K562 (cell line): ENCODE data around the gene PRDM12. TPM values are rescaled to one million over a fixed set of nuclear protein-coding genes. Genes with fewer than 3 reads are reported as not detected.

Experiments
- ATAC-seq: fragments of 200-7000 bp; cut with Tn5 transposase; 3 replicates; pipeline ENCODE4 v1.9.1; 2020; ENCODE audit warnings: moderate library complexity
- BruUV-seq: library from RNA; stranded (reverse); fragments of 400-500 nt; replicated peaks from 2 replicates; lab custom pipeline; 2021; lab: Mats Ljungman, UMichigan
- CTCF ChIA-PET: fragments of 300-600 bp; formaldehyde crosslinking; extraction: SDS; loops from one replicate; lab custom pipeline; 2021; ENCODE audit warnings: low intra/inter-chr PET ratio; lab: Yijun Ruan, JAX
- POLR2A ChIA-PET: fragments of 300-600, 350-650 bp; sonication (Branson Sonifier 250); formaldehyde crosslinking; extraction: SDS; loops from one replicate; lab custom pipeline; 2021; ENCODE audit warnings: antibody characterized with exemption, inconsistent platforms; lab: Yijun Ruan, JAX
- DNase-seq, 4 experiments: peaks; one replicate each; pipeline versions ENCODE4 v3.0.0 to v3.0.0-alpha.2; 2011 to 2018; ENCODE audit warnings: low spot score in 3 of 4, mixed read lengths in 3 of 4; ENCODE audit errors: extremely low read depth in 1 of 4
- FAIRE-seq: peaks from 2 replicates; lab custom pipeline; 2011; peaks lifted over from hg19 to GRCh38; lab: Jason Lieb, UNC
- H2AFZ ChIP-seq: 2 replicates; pipeline ENCODE4 v1.6.0; 2011; ENCODE audit warnings: low read depth, low read length, control low read depth, inconsistent platforms
- H3K27ac ChIP-seq: fragments of 200-600 bp; 3 replicates; pipeline ENCODE4 v1.8.0; 2011; ENCODE audit warnings: low read depth, mild to moderate bottlenecking, control low read depth, inconsistent platforms, low read length, moderate library complexity, mixed read lengths; ENCODE audit errors: extremely low read depth
- H3K27me3 ChIP-seq, 2 experiments: fragments of 300-600 bp in 1 of 2; 2 replicates in 1 of 2; 3 replicates in 1 of 2; pipeline versions ENCODE4 v1.6.0 to v1.8.0; 2011; ENCODE audit warnings: inconsistent platforms in 2 of 2, low read length in 2 of 2, mild to moderate bottlenecking in 1 of 2, mixed read lengths in 1 of 2, moderate library complexity in 1 of 2; ENCODE audit not compliant: control insufficient read depth in 2 of 2, insufficient read depth in 2 of 2
- H3K36me3 ChIP-seq: fragments of 300-600 bp; 3 replicates; pipeline ENCODE4 v1.8.0; 2011; ENCODE audit warnings: mild to moderate bottlenecking, low read length, inconsistent platforms; ENCODE audit not compliant: control insufficient read depth, insufficient read depth
- H3K4me1 ChIP-seq, 2 experiments: fragments of 200-600 bp in 1 of 2; replicated peaks in 1 of 2; 2 replicates in 1 of 2; 3 replicates in 1 of 2; pipeline versions ENCODE4 v1.5.1 to v1.8.0; 2011; ENCODE audit warnings: inconsistent platforms in 2 of 2, low read length in 2 of 2, mild to moderate bottlenecking in 1 of 2, mixed read lengths in 1 of 2, moderate library complexity in 1 of 2; ENCODE audit not compliant: control insufficient read depth in 2 of 2, insufficient read depth in 2 of 2
- H3K4me2 ChIP-seq: 2 replicates; pipeline ENCODE4 v1.6.1; 2011; ENCODE audit warnings: low read length, control low read depth, inconsistent platforms, mixed read lengths; ENCODE audit not compliant: insufficient read depth
- H3K4me3 ChIP-seq: fragments of 200-600 bp; sonication (generic), shearing (Covaris generic); 2 replicates; pipeline ENCODE4 v1.5.1; 2016; ENCODE audit warnings: control low read depth, inconsistent platforms
- H3K79me2 ChIP-seq: fragments of 200-600 bp; 3 replicates; pipeline ENCODE4 v1.8.0; 2011; ENCODE audit warnings: low read length, inconsistent platforms; ENCODE audit not compliant: control insufficient read depth, insufficient read depth
- H3K9ac ChIP-seq, 2 experiments: 2 replicates each; pipeline versions ENCODE4 v1.6.0 to v1.6.1; 2011; ENCODE audit warnings: low read depth in 2 of 2, low read length in 2 of 2, control low read depth in 1 of 2, inconsistent platforms in 1 of 2, mild to moderate bottlenecking in 1 of 2, mixed read lengths in 1 of 2; ENCODE audit not compliant: insufficient read depth in 1 of 2
- H3K9me1 ChIP-seq: one replicate; pipeline ENCODE4 v1.6.0; 2011; ENCODE audit warnings: inconsistent platforms, mild to moderate bottlenecking, low read length, moderate library complexity; ENCODE audit not compliant: control insufficient read depth, insufficient read depth
- H3K9me3 ChIP-seq: replicated peaks from 2 replicates; pipeline ENCODE4 v1.5.1; 2011; ENCODE audit warnings: low read depth, low read length, inconsistent platforms; ENCODE audit not compliant: control insufficient read depth, insufficient read depth
- H4K20me1 ChIP-seq: replicated peaks from 2 replicates; pipeline ENCODE4 v1.6.1; 2011; ENCODE audit warnings: low read length, inconsistent platforms, mixed read lengths; ENCODE audit not compliant: control insufficient read depth, insufficient read depth
- BCL6 ChIP-seq: fragments of 250-450 bp; sonication (Bioruptor Pico); IDR thresholded peaks from 2 replicates; pipeline ENCODE4 v1.4.0; 2020
- BRD9 ChIP-seq: fragments of 450-650 bp; IDR thresholded peaks from 2 replicates; pipeline ENCODE4 v1.6.1; 2018; ENCODE audit warnings: low read depth; ENCODE audit not compliant: partially characterized antibody
- CHAMP1 ChIP-seq: fragments of 450-650 bp; IDR thresholded peaks from 2 replicates; pipeline ENCODE4 v1.6.1; 2016; ENCODE audit warnings: mild to moderate bottlenecking
- FIP1L1 ChIP-seq: fragments of 200-400 bp; formaldehyde crosslinking; IDR thresholded peaks from 2 replicates; pipeline ENCODE4 v1.6.1; 2018; ENCODE audit warnings: mild to moderate bottlenecking, low read depth, low read length; ENCODE audit not compliant: poor library complexity, severe bottlenecking
- IRF2 ChIP-seq: sonication (generic); formaldehyde crosslinking; IDR thresholded peaks from 2 replicates; pipeline ENCODE4 v1.8.1; 2022; ENCODE audit warnings: mild to moderate bottlenecking, missing genetic modification reagents
- MEIS2 ChIP-seq: fragments of 450-650 bp; IDR thresholded peaks from 2 replicates; pipeline ENCODE4 v1.6.1; 2014; ENCODE audit warnings: mild to moderate bottlenecking; ENCODE audit not compliant: partially characterized antibody
- NELFE ChIP-seq: IDR thresholded peaks from 2 replicates; pipeline ENCODE4 v1.6.1; 2011; ENCODE audit warnings: mild to moderate bottlenecking; ENCODE audit not compliant: insufficient read depth, insufficient read length
- PHF21A ChIP-seq: fragments of 450-650 bp; IDR thresholded peaks from 2 replicates; pipeline ENCODE4 v1.6.1; 2017; ENCODE audit warnings: low read depth, borderline replicate concordance
- SMARCA5 ChIP-seq: fragments of 450-650 bp; IDR thresholded peaks from 2 replicates; pipeline ENCODE4 v1.6.1; 2016
- SMARCB1 ChIP-seq: IDR thresholded peaks from 2 replicates; pipeline ENCODE4 v1.6.1; 2011; ENCODE audit warnings: improper control_type of control experiment, low read depth; ENCODE audit not compliant: insufficient read length
- SREBF1 ChIP-seq: fragments of 150-350 bp; IDR thresholded peaks from 2 replicates; pipeline ENCODE4 v1.6.1; 2014; ENCODE audit warnings: antibody characterized with exemption, low read depth, low read length, borderline replicate concordance
- STAT5B ChIP-seq: fragments of 250-450 bp; sonication (Bioruptor Pico); IDR thresholded peaks from 2 replicates; pipeline ENCODE4 v1.8.0; 2021; ENCODE audit warnings: mild to moderate bottlenecking, inconsistent platforms
- TAF9B ChIP-seq: fragments of 450-650 bp; IDR thresholded peaks from 2 replicates; pipeline ENCODE4 v1.6.1; 2018; ENCODE audit warnings: mild to moderate bottlenecking; ENCODE audit not compliant: partially characterized antibody
- ZMIZ1 ChIP-seq, 2 experiments: fragments of 150-350 bp in 1 of 2; IDR thresholded peaks; 2 replicates each; pipeline ENCODE4 v1.6.1; 2012 to 2016; ENCODE audit warnings: low read depth in 2 of 2, low read length in 2 of 2, mild to moderate bottlenecking in 1 of 2, moderate library complexity in 1 of 2
- ZNF551 ChIP-seq: fragments of 250-450 bp; sonication (Bioruptor Pico); IDR thresholded peaks from 2 replicates; pipeline ENCODE4 v1.5.0; 2021; ENCODE audit warnings: mild to moderate bottlenecking, moderate library complexity
- ZNF561 ChIP-seq: fragments of 450-650 bp; formaldehyde crosslinking; conservative IDR thresholded peaks from 2 replicates; pipeline ENCODE4 v1.4.0; 2020; ENCODE audit warnings: mild to moderate bottlenecking, moderate library complexity
- ZSCAN29 ChIP-seq: fragments of 450-650 bp; IDR thresholded peaks from 2 replicates; pipeline ENCODE4 v1.6.1; 2017
- WGBS: fragments of 100-300 bp; shearing (Covaris generic); methylation state at CpG from one replicate; pipeline ENCODE4 v1.1.6; 2016; ENCODE audit warnings: low coverage, mixed read lengths; ENCODE audit not compliant: insufficient coverage; ENCODE audit errors: missing lambda C conversion rate; 5-methylcytosine and 5-hydroxymethylcytosine counted together
- in situ Hi-C: fragments of 300-500 bp; cut with MboI; formaldehyde crosslinking; loops from 4 replicates; pipeline ENCODE4 v1.15.0; 2018; ENCODE audit warnings: inconsistent platforms, mixed read lengths
- intact Hi-C: fragments of 100-400 bp; cut with micrococcal nuclease; formaldehyde crosslinking; loops from 2 replicates; pipeline ENCODE4 v1.14.2; 2022
- polyA plus RNA-seq, 8 experiments: library from polyadenylated mRNA; depleted of rRNA in 4 of 8; stranded (reverse) in 5 of 8; unstranded in 3 of 8; fragments of >200 nt; fragmentation: Nextera tagmentation in 2 of 8; fragmentation: Illumina TruSeq in 1 of 8; extraction: Ambion mirVana in 2 of 8; extraction: Trizol in 1 of 8; gene quantifications; 2 replicates each; pipeline versions ENCODE4 v1.2.1 to v1.2.3, GENCODE V29; 2011 to 2014; ENCODE audit warnings: inconsistent platforms in 1 of 8, missing spikeins in 1 of 8
- total RNA-seq, 7 experiments: library from RNA; depleted of rRNA in 6 of 7; stranded (reverse); fragments of >200 nt in 6 of 7; fragmentation: Illumina TruSeq in 2 of 7; extraction: Trizol in 2 of 7; gene quantifications; 2 replicates each; pipeline versions ENCODE4 v1.2.1 to v1.2.3, GENCODE V29; 2011 to 2021; ENCODE audit warnings: low replicate concordance in 1 of 7

The PRDM12 gene
- total and polyA plus RNA-seq, 9 of the 15 experiments (the other 6 are each of a cell fraction or from before 2014, with no cell fraction given): 0.04 to 0.22 (median 0.07) TPM; not detected in 3

DNA sequence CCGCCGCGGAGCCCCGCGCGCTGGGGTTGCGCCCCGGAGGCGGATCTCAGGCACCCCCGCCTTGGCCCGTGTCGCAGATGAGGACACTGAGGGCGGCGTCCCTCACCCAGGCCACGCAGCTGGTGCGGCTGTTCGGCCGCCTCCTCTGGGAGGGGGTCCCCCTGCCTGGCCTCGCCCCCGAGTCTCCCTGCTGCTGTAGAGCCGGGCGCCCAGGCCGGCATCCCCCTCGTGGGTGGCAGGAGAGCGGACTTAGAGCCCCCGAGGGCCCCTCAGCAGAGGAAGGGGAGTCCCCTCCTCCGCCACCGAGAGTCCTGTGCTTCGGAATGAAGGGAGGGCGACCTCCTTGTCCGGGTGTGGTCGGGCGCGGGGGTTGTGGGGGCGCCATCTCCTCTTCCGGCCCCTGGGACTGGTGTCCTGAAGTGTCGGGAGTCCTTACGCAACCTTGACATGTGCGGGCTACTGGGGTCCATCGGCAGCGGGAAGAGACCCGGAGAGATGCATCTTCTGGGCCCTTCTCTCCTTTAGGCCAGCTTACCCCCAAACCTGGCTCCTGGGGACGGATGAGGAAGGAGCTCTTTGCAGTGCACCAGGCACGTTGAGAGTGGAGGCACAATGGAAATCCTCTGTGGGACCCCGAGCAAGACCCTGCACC lies 17.5 kb downstream of the PRDM12 start:
- Histone ChIP-seq H3K27me3 (peaks cover 2 to 15% of the 10 kb centered on the region in 2 experiments; a peak in 3 of 5 replicates), H3K9ac (peak overlapping the region; percentile 24 to 93; a peak in 3 of 4 replicates), H3K4me2 (peak overlapping the region; percentile 79), H3K4me1 (peaks cover 8 to 19% of the 10 kb centered on the region in 2 experiments; a peak in 4 of 5 replicates), H3K9me1 (no peaks in the 10 kb centered on the region), H3K79me2 (no peaks in the 10 kb centered on the region), H3K4me3 (peak overlapping the region; percentile 66), H3K36me3 (no peaks in the 10 kb centered on the region), H4K20me1 (no peaks in the 10 kb centered on the region), H3K27ac (0 out of 3 replicates have a peak overlapping the region, but pooled peaks have one; percentile 50), H3K9me3 (no peaks in the 10 kb centered on the region), H2AFZ (peak overlapping the region; percentile 88)
- BruUV-seq: no TSS peak
- ChIA-PET CTCF (interaction anchor here (1.9 to 4.9 kb wide), 2 partner anchors 201 to 219 kb away, joined by 6 to 105 read pairs; no protein-coding TSS in a partner anchor), POLR2A (interaction anchor here (0.6 to 2.2 kb wide), 8 partner anchors 12 to 228 kb away, joined by 3 to 11 read pairs (median 4); partner anchors contain the start of gene EXOSC2)
- FAIRE-seq (peak; percentile 19), ATAC-seq (peak; percentile 70), DNase-seq (peak in 1 of 4 experiments; percentile 43)
- intact Hi-C loops: loop anchor here (1.0 to 5.0 kb wide), 3 partner anchors 40 to 221 kb away; no protein-coding TSS in a partner anchor
- 2% methylated on average over 22 of the region's 45 CpGs for WGBS
- in situ Hi-C loops: loop anchor here (25.0 kb wide), 1 partner anchor 545 kb away; no protein-coding TSS in a partner anchor
- TF ChIP-seq PHF21A (no peak), SMARCA5 (no peak), ZSCAN29 (no peak), TAF9B (no peak), SMARCB1 (no peak), MEIS2 (no peak), NELFE (no peak), SREBF1 (no peak), ZNF561 (CRISPR knock-in tag) (no peak), ZNF551 (no peak), STAT5B (CRISPR knock-in tag) (no peak), BCL6 (CRISPR knock-in tag) (no peak), FIP1L1 (peak; percentile 14), CHAMP1 (no peak), IRF2 (no peak), ZMIZ1 (IDR thresholded peaks at IDR 0.05; ENCODE audit: low read depth in 2 of 2, low read length in 2 of 2) (no peak), BRD9 (no peak)
